Measurements from ENCODE around the gene EXOC5. TPM values are rescaled to one million over a fixed set of nuclear protein-coding genes. Genes with fewer than 3 reads are reported as not detected.

Gene EXOC5
- total RNA-seq, 1 experiment from 2014 or later: 69.8 TPM

GRCh38 chr14:57227083-57227482, 41.6 kb downstream of the EXOC5 start:
- no peak for DNase-seq
- Mint-ChIP-seq H3K4me3 (ENCODE audit: unreplicated experiment) (no peak overlapping the region), H3K9me3 (ENCODE audit: unreplicated experiment) (no peaks in the 10 kb centered on the region), H3K27ac (ENCODE audit: unreplicated experiment) (no peak overlapping the region), H3K36me3 (ENCODE audit: insufficient read depth, unreplicated experiment) (peaks cover 37% of the 10 kb centered on the region), H3K4me1 (ENCODE audit: low read depth, unreplicated experiment) (no peaks in the 10 kb centered on the region), H3K27me3 (ENCODE audit: insufficient read depth, unreplicated experiment) (no peaks in the 10 kb centered on the region)
- no peaks in the 10 kb centered on the region for H3K4me1 ChIP-seq
- ChIA-PET CTCF (interaction anchor here (0.6 kb wide), 1 partner anchor 205 kb away, joined by 3 read pairs; no protein-coding TSS in a partner anchor), POLR2A (no interaction called here)
- H3K27me3 ChIP-seq (replicated peaks; ENCODE audit: control insufficient read depth, insufficient read depth, low read length): no peaks in the 10 kb centered on the region
- intact Hi-C loops (cut with micrococcal nuclease; ENCODE audit: unreplicated experiment): no loop called here
- no TSS peak for BruUV-seq (replicated peaks)
- H3K9me3 ChIP-seq: no peaks in the 10 kb centered on the region
- no peak for TF ChIP-seq CTCF (IDR thresholded peaks at IDR 0.05; ENCODE audit: insufficient read depth in 1 of 2, low read depth in 1 of 2, low read length in 1 of 2, severe bottlenecking in 1 of 2, unreplicated experiment in 1 of 2)
- H3K4me3 ChIP-seq (ENCODE audit: low read depth, low read length): no peak overlapping the region
- H3K36me3 ChIP-seq (ENCODE audit: control insufficient read depth, insufficient read depth, low read length): peaks cover 2% of the 10 kb centered on the region; the same call in 1 of the 2 replicates

- Mint-ChIP-seq H3K36me3 (ENCODE audit: insufficient read depth, unreplicated experiment) (peaks cover 40% of the 10 kb centered on the region), H3K27me3 (ENCODE audit: insufficient read depth, unreplicated experiment) (no peaks in the 10 kb centered on the region), H3K4me1 (ENCODE audit: low read depth, unreplicated experiment) (no peaks in the 10 kb centered on the region), H3K27ac (ENCODE audit: unreplicated experiment) (no peak overlapping the region), H3K9me3 (ENCODE audit: unreplicated experiment) (no peaks in the 10 kb centered on the region), H3K4me3 (ENCODE audit: unreplicated experiment) (no peak overlapping the region)
- no peak for TF ChIP-seq CTCF (IDR thresholded peaks at IDR 0.05; ENCODE audit: insufficient read depth in 1 of 2, low read depth in 1 of 2, low read length in 1 of 2, severe bottlenecking in 1 of 2, unreplicated experiment in 1 of 2)
- Histone ChIP-seq H3K27me3 (replicated peaks; ENCODE audit: control insufficient read depth, insufficient read depth, low read length) (no peaks in the 10 kb centered on the region), H3K4me3 (ENCODE audit: low read depth, low read length) (no peak overlapping the region), H3K4me1 (no peaks in the 10 kb centered on the region), H3K36me3 (ENCODE audit: control insufficient read depth, insufficient read depth, low read length) (no peaks in the 10 kb centered on the region), H3K9me3 (no peaks in the 10 kb centered on the region)
- DNase-seq: no peak
- BruUV-seq (replicated peaks): no TSS peak
- CTCF ChIA-PET: no interaction called here
- POLR2A ChIA-PET: no interaction called here
- intact Hi-C loops (cut with micrococcal nuclease; ENCODE audit: unreplicated experiment): no loop called here
These were observed 46.8 kb downstream of the EXOC5 start for GRCh38 chr14:57221931-57222330.

- DNase-seq: no peak
- H3K27me3 Mint-ChIP-seq (ENCODE audit: insufficient read depth, unreplicated experiment): no peaks in the 10 kb centered on the region
- TF ChIP-seq CTCF (IDR thresholded peaks at IDR 0.05; ENCODE audit: insufficient read depth in 1 of 2, low read depth in 1 of 2, low read length in 1 of 2, severe bottlenecking in 1 of 2, unreplicated experiment in 1 of 2): no peak
- ChIA-PET POLR2A (no interaction called here), CTCF (no interaction called here)
- no peak overlapping the region for H3K27ac Mint-ChIP-seq (ENCODE audit: unreplicated experiment)
- H3K9me3 Mint-ChIP-seq (ENCODE audit: unreplicated experiment): no peaks in the 10 kb centered on the region
- H3K4me3 Mint-ChIP-seq (ENCODE audit: unreplicated experiment): no peak overlapping the region
- H3K27me3 ChIP-seq (replicated peaks; ENCODE audit: control insufficient read depth, insufficient read depth, low read length): no peaks in the 10 kb centered on the region
- no peaks in the 10 kb centered on the region for H3K9me3 ChIP-seq
- no peaks in the 10 kb centered on the region for H3K4me1 Mint-ChIP-seq (ENCODE audit: low read depth, unreplicated experiment)
- H3K36me3 ChIP-seq (ENCODE audit: control insufficient read depth, insufficient read depth, low read length): no peaks in the 10 kb centered on the region
- H3K4me3 ChIP-seq (ENCODE audit: low read depth, low read length): no peak overlapping the region
- intact Hi-C loops (cut with micrococcal nuclease; ENCODE audit: unreplicated experiment): no loop called here
- no TSS peak for BruUV-seq (replicated peaks)
- peaks cover 50% of the 10 kb centered on the region for H3K36me3 Mint-ChIP-seq (ENCODE audit: insufficient read depth, unreplicated experiment)
- H3K4me1 ChIP-seq: no peaks in the 10 kb centered on the region
These were observed 55.8 kb downstream of the EXOC5 start for GRCh38 chr14:57212919-57213318.
